Neural progenitor cell (in vitro differentiated cells): Measurements from ENCODE around the gene NDUFB3.

ENCODE experiments used
- CTCF ChIP-seq: fragments of 200-600 bp; sonication (generic); IDR thresholded peaks from 2 replicates; pipeline ENCODE4 v1.5.1; 2017; ENCODE audit warnings: antibody characterized with exemption, mild to moderate bottlenecking
- EZH2 ChIP-seq: fragments of 200-600 bp; sonication (generic); IDR thresholded peaks from 2 replicates; pipeline ENCODE4 v1.6.1; 2017; ENCODE audit warnings: antibody characterized with exemption, mild to moderate bottlenecking, moderate library complexity
- EZH2phosphoT487 ChIP-seq: fragments of 200-600 bp; sonication (generic); IDR thresholded peaks from 2 replicates; pipeline ENCODE4 v1.6.1; 2017; ENCODE audit warnings: antibody characterized with exemption

- TF ChIP-seq CTCF (no peak), EZH2phosphoT487 (no peak), EZH2 (no peak)
Observed at GRCh38 chr2:201073071-201073470, 1.3 kb downstream of the NDUFB3 start.
